AG04449 (cell line): ENCODE results near the gene ACKR2.

ENCODE experiments used
- CTCF ChIA-PET: fragments of 350-600 bp; formaldehyde crosslinking; extraction: SDS; loops from one replicate; lab custom pipeline; 2021; ENCODE audit warnings: antibody characterized with exemption; lab: Yijun Ruan, JAX
- POLR2A ChIA-PET: fragments of 400-600, 350-600 bp; formaldehyde crosslinking; extraction: SDS; loops from one replicate; lab custom pipeline; 2020; ENCODE audit warnings: antibody characterized with exemption, inconsistent platforms; lab: Yijun Ruan, JAX
- DNase-seq: peaks from one replicate; pipeline ENCODE4 v3.0.0-alpha.2; 2010; ENCODE audit warnings: low read depth, low spot score
- H3K4me3 ChIP-seq: 2 replicates; pipeline ENCODE4 v1.5.1; 2011; ENCODE audit warnings: low read depth, mild to moderate bottlenecking, control low read depth, low read length
- CTCF ChIP-seq: IDR thresholded peaks from one replicate; pipeline ENCODE4 v1.5.1; 2011; ENCODE audit warnings: mild to moderate bottlenecking, moderate library complexity, low read length, control low read depth, inconsistent platforms; ENCODE audit not compliant: insufficient read depth; ENCODE audit errors: missing control alignments

Gene ACKR2

GRCh38 chr3:42850263-42850662, 41.0 kb downstream of the ACKR2 start:
- no peak for DNase-seq
- ChIA-PET CTCF (interaction anchor here (0.5 to 4.5 kb wide), 2 partner anchors 11 to 345 kb away, joined by 3 to 22 read pairs; no protein-coding TSS in a partner anchor), POLR2A (no interaction called here)
- no peak for TF ChIP-seq CTCF
- H3K4me3 ChIP-seq = no peak overlapping the region

- no peak for TF ChIP-seq CTCF
- no peak overlapping the region for H3K4me3 ChIP-seq
- DNase-seq = no peak
- POLR2A ChIA-PET = no interaction called here
- CTCF ChIA-PET = interaction anchor here (1.4 to 4.5 kb wide), 2 partner anchors 12 to 30 kb away, joined by 4 to 22 read pairs; no protein-coding TSS in a partner anchor
These were observed 42.1 kb downstream of the ACKR2 start for GRCh38 chr3:42851228-42851834.

GRCh38 chr3:42852441-42852840, 43.2 kb downstream of the ACKR2 start:
- ChIA-PET POLR2A (no interaction called here), CTCF (interaction anchor here (1.4 to 4.5 kb wide), 2 partner anchors 13 to 29 kb away, joined by 4 to 22 read pairs; no protein-coding TSS in a partner anchor)
- no peak for TF ChIP-seq CTCF
- no peak overlapping the region for H3K4me3 ChIP-seq
- no peak for DNase-seq

- ChIA-PET CTCF (interaction anchor here (4.5 kb wide), 1 partner anchor 13 kb away, joined by 22 read pairs; no protein-coding TSS in a partner anchor), POLR2A (no interaction called here)
- TF ChIP-seq CTCF = no peak
- no peak for DNase-seq
- H3K4me3 ChIP-seq = no peak overlapping the region
These were observed 43.8 kb downstream of the ACKR2 start for GRCh38 chr3:42853056-42853455.

- no peak overlapping the region for H3K4me3 ChIP-seq
- ChIA-PET CTCF (interaction anchor here (4.5 kb wide), 1 partner anchor 14 kb away, joined by 22 read pairs; no protein-coding TSS in a partner anchor), POLR2A (no interaction called here)
- no peak for TF ChIP-seq CTCF
- DNase-seq = no peak
These were observed 44.6 kb downstream of the ACKR2 start for GRCh38 chr3:42853739-42854302.

- TF ChIP-seq CTCF = no peak
- ChIA-PET POLR2A (no interaction called here), CTCF (no interaction called here)
- H3K4me3 ChIP-seq = no peak overlapping the region
- DNase-seq = no peak
These were observed 45.9 kb downstream of the ACKR2 start for GRCh38 chr3:42855219-42855546.
